Fibroblast of upper back skin (primary cell): Measurements from ENCODE around the gene SLC5A8.

ENCODE experiments used
- DNase-seq: peaks from one replicate; pipeline ENCODE4 v3.0.0-alpha.2; 2013

Gene SLC5A8, protein sequence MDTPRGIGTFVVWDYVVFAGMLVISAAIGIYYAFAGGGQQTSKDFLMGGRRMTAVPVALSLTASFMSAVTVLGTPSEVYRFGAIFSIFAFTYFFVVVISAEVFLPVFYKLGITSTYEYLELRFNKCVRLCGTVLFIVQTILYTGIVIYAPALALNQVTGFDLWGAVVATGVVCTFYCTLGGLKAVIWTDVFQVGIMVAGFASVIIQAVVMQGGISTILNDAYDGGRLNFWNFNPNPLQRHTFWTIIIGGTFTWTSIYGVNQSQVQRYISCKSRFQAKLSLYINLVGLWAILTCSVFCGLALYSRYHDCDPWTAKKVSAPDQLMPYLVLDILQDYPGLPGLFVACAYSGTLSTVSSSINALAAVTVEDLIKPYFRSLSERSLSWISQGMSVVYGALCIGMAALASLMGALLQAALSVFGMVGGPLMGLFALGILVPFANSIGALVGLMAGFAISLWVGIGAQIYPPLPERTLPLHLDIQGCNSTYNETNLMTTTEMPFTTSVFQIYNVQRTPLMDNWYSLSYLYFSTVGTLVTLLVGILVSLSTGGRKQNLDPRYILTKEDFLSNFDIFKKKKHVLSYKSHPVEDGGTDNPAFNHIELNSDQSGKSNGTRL

GRCh38 chr12:101209319-101210302 lies at the start of gene SLC5A8:
Gene SLC5A8, minus strand, starts transcription at chr12:101210238. Its CDS starts 390 bp downstream, at chr12:101209848.
- DNase-seq = no peak

GRCh38 chr12:101257357-101257756 lies 47.3 kb upstream of the SLC5A8 start:
- no peak for DNase-seq

DNA sequence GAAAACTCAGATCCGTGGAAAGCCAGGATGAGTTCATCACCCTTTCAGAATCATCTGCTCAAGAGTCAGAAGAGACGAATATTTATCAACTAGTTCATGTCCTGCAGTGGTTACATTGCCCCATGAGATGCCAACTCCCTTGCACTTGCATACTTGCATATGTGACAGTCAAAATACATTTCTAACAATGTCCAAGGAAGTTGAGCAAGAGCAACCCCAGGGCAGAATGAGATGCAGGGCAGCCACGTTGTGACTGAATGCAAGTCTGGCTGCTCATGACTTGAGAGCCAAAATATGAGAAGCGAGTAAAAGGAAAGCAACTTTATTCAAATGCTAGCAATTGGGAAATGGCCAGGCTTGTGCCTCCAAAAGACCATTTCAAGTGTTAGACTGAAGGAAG lies 46.2 kb upstream of the SLC5A8 start:
- DNase-seq = no peak

- DNase-seq = no peak
These were observed 33.6 kb upstream of the SLC5A8 start for GRCh38 chr12:101243616-101244015.

DNA sequence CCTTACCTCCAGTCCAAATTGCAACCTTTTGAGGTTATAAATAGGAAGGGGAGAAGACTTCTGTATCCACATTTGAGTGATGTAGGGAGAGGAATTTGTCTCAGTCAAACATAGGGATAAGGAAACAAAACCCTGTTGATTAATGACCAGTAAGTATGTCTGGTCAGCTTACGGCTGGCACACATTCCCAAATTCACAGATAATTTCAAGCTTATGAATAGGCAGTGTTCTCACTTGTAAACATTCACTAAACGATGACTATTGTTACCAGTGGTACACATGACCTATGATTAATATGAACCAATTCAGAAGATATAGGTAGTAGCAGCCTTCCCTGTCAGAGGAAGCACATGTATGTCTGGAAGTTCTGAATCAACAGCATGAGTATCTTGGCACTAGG lies 33.0 kb upstream of the SLC5A8 start:
- no peak for DNase-seq

DNA sequence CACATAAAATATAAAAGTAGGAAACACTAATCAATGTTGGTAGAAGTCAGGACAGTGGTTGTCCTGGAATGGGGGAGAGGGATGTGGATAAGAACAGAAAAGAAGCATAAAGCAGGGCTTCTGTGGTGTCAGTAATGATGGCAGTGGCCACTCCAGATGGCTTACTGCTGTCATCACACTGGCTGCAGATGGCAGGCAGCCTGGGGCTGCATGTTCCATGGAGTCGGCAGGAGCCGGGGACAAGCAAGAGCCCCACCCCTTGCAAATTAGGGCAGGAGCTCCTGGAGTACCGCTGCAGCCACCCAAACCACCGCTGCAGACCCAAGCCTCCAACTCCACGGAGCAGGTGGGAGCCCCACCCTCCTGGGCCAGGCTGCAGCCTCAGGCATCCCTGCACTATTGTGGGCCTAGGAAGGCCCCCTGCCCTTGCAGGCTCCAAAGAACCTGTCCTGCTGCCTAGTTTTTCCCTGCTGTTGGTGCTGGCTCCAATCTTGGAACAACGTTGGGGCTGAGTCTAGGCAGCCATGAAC lies 28.8 kb upstream of the SLC5A8 start:
- no peak for DNase-seq

GRCh38 chr12:101238306-101238705 lies 28.3 kb upstream of the SLC5A8 start:
- DNase-seq = no peak

- DNase-seq = no peak
These were observed 25.6 kb upstream of the SLC5A8 start for GRCh38 chr12:101235686-101236085.

DNA sequence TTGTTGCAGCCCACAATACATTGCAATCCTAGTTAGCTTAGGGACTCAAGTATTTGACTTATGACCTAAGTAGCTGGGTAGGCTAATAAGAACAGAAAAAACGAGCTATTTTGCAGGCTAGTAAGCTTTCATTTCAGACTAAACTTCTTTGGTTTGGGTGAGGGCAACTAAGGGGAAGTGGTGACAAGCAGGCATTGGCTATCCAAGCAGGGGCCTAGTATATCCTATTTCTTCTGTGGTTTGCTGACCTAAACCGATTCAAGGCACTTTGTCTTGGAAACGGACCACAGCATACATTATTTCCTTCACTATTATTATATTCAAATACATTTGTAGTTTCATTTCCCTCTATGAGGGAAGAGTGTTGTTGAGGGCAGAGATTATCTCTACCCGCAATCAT lies 21.6 kb upstream of the SLC5A8 start:
- DNase-seq = no peak

GRCh38 chr12:101230547-101230946 lies 20.5 kb upstream of the SLC5A8 start:
- DNase-seq = peak; percentile 33

DNA sequence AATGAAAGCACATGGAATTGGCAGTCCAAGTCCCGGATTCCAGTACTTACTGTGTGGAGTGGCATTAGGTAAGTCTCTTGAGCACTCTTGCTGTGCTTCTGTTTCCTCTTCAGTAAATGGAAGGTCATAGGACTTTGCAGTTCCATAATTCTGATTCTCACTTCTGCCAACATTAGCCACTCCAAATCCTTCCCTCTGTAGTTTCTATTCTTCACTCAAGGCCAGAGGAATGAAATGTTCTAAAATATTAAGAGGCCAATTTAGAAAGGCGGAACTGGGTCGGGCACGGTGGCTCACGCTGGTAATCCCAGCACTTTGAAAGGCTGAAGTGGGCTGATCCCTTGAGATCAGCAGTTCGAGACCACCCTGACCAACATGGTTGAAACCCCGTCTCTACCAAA lies 19.8 kb upstream of the SLC5A8 start:
- DNase-seq = no peak

GRCh38 chr12:101221301-101221700 lies 11.3 kb upstream of the SLC5A8 start:
- no peak for DNase-seq

- DNase-seq = no peak
These were observed 6.8 kb upstream of the SLC5A8 start for GRCh38 chr12:101216810-101217209.

DNA sequence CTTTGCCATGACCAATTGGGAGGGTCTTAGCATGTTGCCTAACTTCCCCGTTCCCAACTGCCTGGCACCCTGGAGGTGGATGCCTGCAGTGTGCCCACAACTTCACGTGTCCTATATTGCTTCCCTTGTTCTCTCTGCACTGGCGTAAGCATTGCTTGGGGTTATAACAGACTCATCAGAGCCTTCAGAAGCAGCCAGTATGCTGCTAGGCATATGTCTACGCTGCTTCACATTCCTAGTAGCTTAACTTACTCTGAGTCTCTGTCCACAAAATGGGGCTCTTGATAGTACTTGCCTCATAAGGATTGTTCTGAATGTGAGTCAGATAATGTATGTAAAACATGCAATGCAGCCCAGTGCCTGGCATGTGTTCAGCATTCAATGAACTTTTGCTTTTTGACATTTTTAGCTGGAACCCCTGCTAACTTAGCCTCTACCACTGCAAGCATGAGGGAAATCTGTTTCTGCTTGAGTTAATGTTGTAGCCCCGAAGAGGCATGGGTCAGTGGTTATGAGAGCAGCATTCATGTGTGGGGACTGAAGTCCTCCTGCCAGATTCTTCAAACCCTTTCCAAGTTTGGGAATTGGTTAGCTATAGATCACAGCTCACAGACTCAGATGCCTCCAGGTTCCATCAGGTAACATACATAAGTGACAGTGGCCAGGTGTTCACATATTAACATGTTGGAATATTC lies 2.8 kb downstream of the SLC5A8 start:
- no peak for DNase-seq

DNA sequence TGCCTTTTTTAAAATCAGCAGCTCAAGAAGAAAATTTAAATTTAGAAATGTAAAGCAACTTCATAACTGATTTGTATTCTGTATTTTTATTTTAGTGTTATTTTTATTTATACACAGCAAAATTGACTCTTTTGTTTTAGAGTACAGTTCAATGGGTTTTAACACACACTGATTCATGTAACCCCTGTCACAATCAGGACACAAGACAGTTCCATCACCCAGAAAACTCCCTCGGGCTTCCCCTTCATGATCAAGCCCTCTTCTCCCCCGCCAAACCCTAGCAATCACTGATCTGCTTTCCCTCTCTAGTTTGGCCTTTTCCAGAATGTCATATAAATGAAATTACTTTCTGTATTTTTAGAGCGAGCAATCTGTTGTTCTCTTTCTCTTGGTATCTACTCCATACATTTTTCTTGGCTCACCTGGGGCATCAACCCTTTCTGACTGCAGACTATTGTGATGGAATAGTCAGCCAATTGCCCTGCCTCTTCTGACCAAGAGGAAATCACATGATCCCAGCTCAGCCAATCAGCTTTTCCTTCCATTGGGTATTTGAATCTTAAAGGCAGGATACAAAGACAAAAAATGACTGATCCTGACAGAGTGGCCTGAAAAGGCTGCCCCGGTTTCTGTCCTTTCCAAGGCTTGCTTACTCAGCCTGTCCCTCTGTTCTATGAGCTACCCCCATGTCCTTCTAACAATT lies 5.3 kb downstream of the SLC5A8 start:
- no peak for DNase-seq

DNA sequence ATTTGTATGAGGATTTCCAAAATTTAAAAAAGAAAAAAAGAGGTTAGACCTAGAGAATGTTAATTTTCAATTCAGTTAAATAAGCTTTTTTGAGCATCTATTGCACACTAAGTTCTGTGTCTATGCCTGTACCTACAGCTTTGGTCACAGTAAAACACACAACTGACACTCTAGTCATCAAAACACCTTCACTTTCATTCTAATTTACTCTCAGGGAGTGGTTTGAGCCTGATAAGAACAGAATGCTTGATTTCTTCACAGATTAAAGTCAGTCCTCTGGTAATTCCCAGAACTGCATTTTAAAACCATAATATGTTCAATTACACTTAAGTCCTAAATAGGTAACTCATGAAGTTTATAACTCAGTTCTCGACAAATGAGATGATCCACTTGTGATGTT lies 9.2 kb downstream of the SLC5A8 start:
- no peak for DNase-seq

GRCh38 chr12:101200145-101200544 lies 9.9 kb downstream of the SLC5A8 start:
- no peak for DNase-seq

DNA sequence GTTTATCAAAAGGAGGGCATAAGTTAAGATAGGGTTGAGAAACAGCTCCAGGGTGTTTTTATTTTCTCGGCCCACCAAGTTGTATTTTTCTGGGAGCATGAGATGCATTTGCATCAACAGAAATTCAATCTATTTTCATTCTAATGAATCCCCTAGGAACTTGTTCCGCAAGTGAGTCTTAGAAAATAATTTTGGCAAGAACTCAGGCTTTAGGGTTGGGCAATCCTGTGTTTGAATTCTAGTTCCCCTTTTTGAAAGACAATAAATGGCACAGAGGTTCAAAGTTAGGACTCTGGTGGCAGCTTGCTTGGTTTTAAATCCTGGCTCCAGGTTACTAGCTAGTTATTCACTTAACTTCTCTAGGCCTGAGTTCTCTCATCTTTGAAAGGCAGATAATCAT lies 23.7 kb downstream of the SLC5A8 start:
- no peak for DNase-seq

GRCh38 chr12:101181776-101182175 lies 28.3 kb downstream of the SLC5A8 start:
- no peak for DNase-seq

GRCh38 chr12:101174541-101174940 lies 35.5 kb downstream of the SLC5A8 start:
- no peak for DNase-seq

- DNase-seq = no peak
These were observed 36.8 kb downstream of the SLC5A8 start for GRCh38 chr12:101173197-101173749.

DNA sequence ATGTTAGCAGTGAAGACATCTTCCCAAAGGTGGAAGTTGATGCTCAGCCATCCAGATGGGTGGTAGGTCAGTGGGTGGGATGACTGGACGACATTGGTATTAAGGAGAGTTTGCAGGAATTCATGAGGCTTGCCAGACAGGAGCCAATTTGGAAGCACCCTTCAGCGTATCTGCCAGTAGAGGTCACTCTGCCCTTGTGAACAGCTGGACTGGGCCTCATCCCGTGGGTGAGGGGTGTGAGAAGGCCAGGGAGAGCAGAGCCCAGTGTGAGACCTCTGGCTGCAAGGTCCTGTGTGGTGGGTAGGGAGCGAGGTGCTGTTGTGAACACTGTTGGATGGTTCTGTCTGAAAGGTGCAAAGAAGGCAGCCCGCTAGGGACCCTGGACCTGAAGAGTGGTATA lies 37.7 kb downstream of the SLC5A8 start:
- no peak for DNase-seq
